Stimulated activated CD4-positive, alpha-beta T cell treated with anti-CD3 and anti-CD28 coated beads, Interleukin-12 subunit alpha, Interleukin-12 subunit beta, amount 100 ng/mL, for 24 hours (primary cell): ENCODE measurements around the gene NDUFAF4.
"Not testable (repeated sequence)": the region's sequence is repeated elsewhere in the genome, so short reads cannot be mapped to it uniquely, and the experiment has no call there.

Experiments
- DNase-seq, 2 experiments: peaks; one replicate each; pipeline ENCODE4 v3.0.0-alpha.2; 2020; ENCODE audit warnings: low read depth in 2 of 2

Gene NDUFAF4

GRCh38 chr6:96899019-96899418 lies 1.3 kb upstream of the NDUFAF4 start:
- no peak for DNase-seq

GRCh38 chr6:96898241-96898851 lies 655 bp upstream of the NDUFAF4 start:
- DNase-seq, result no peak

GRCh38 chr6:96889146-96889545 lies 8.5 kb downstream of the NDUFAF4 start:
- no peak for DNase-seq

- no peak for DNase-seq
These were observed 8.9 kb downstream of the NDUFAF4 start for GRCh38 chr6:96888745-96889144.

GRCh38 chr6:96886519-96886918 lies 11.2 kb downstream of the NDUFAF4 start:
- no peak for DNase-seq

GRCh38 chr6:96885187-96885631 lies 12.5 kb downstream of the NDUFAF4 start:
- not testable (repeated sequence) for DNase-seq

- no peak for DNase-seq
These were observed 19.5 kb downstream of the NDUFAF4 start for GRCh38 chr6:96878143-96878542.

- no peak for DNase-seq
These were observed 20.7 kb downstream of the NDUFAF4 start for GRCh38 chr6:96876886-96877545.

GRCh38 chr6:96872976-96873375 lies 24.7 kb downstream of the NDUFAF4 start:
- DNase-seq, result no peak

GRCh38 chr6:96865055-96865405 lies 32.7 kb downstream of the NDUFAF4 start:
- DNase-seq, result no peak

GRCh38 chr6:96864216-96865054 lies 33.3 kb downstream of the NDUFAF4 start:
- no peak for DNase-seq

- DNase-seq, result no peak
These were observed 35.1 kb downstream of the NDUFAF4 start for GRCh38 chr6:96862560-96862959.

GRCh38 chr6:96861588-96861987 lies 36.1 kb downstream of the NDUFAF4 start:
- no peak for DNase-seq

- no peak for DNase-seq
These were observed 40.8 kb downstream of the NDUFAF4 start for GRCh38 chr6:96856856-96857255.

GRCh38 chr6:96853083-96853482 lies 44.6 kb downstream of the NDUFAF4 start:
- DNase-seq, result no peak

GRCh38 chr6:96852605-96853004 lies 45.1 kb downstream of the NDUFAF4 start:
- DNase-seq, result no peak

GRCh38 chr6:96851858-96852257 lies 45.8 kb downstream of the NDUFAF4 start:
- DNase-seq, result no peak

GRCh38 chr6:96849615-96850014 lies 48.1 kb downstream of the NDUFAF4 start:
- no peak for DNase-seq

GRCh38 chr6:96844530-96844929 lies 53.2 kb downstream of the NDUFAF4 start:
- no peak for DNase-seq

- no peak for DNase-seq
These were observed 56.3 kb downstream of the NDUFAF4 start for GRCh38 chr6:96841345-96841744.
